Measurements from ENCODE around the gene HSD11B1L. TPM values are rescaled to one million over a fixed set of nuclear protein-coding genes. Genes with fewer than 3 reads are reported as not detected.

HSD11B1L gene
- polyA plus RNA-seq, 3 donors: 1.9 to 2.5 (median 2.4) TPM

DNA sequence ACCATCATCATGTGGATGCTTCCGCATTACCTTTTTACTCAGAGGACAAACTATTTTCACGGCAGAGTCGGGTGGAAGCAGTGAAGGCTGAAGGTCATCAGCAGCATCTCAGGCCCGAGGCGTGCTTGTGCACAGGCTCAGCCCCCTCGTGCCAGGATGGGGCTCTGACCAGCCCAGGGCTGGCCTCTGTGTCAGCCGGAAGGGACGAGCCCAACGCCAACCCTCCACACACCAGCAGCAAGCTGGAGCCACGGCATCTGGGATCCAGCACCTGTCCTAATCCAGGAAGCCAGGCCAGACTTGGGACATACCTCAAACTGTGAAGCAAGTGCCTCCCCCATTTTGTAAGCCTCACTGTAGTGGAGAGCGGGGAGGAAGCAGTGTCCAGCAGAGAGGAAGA, 11.6 kb upstream of the HSD11B1L start:
- Mint-ChIP-seq H3K27ac (peak overlapping the region in 4 of 7 donors; percentile 9 to 35 (median 24)), H3K36me3 (peaks cover 57 to 91% of the 10 kb centered on the region in 2 donors), H3K4me3 (no peak overlapping the region), H3K4me1 (no peaks in the 10 kb centered on the region), H3K9me3 (peaks cover 0 to 5% (median 0%) of the 10 kb centered on the region in 7 donors), H3K27me3 (ENCODE audit: low read depth in 3 of 3) (no peaks in the 10 kb centered on the region)
- H3K79me2 ChIP-seq (ENCODE audit: insufficient read depth, low read length): no peaks in the 10 kb centered on the region
- H2AFZ ChIP-seq (ENCODE audit: insufficient read depth, low read depth, low read length, poor library complexity, severe bottlenecking): no peak overlapping the region
- no peaks in the 10 kb centered on the region for H3K27me3 ChIP-seq (ENCODE audit: control insufficient read depth in 2 of 2, insufficient read depth in 2 of 2, low read length in 2 of 2)
- peaks cover 61 to 73% of the 10 kb centered on the region in 2 donors for H3K36me3 ChIP-seq (replicated peaks in 1 of 2; ENCODE audit: control insufficient read depth in 1 of 2, insufficient read depth in 2 of 2, low read length in 2 of 2)
- no peak for DNase-seq
- no peak overlapping the region for H3K27ac ChIP-seq (ENCODE audit: low read depth in 1 of 2, low read length in 2 of 2)
- TF ChIP-seq, protein P1, sequence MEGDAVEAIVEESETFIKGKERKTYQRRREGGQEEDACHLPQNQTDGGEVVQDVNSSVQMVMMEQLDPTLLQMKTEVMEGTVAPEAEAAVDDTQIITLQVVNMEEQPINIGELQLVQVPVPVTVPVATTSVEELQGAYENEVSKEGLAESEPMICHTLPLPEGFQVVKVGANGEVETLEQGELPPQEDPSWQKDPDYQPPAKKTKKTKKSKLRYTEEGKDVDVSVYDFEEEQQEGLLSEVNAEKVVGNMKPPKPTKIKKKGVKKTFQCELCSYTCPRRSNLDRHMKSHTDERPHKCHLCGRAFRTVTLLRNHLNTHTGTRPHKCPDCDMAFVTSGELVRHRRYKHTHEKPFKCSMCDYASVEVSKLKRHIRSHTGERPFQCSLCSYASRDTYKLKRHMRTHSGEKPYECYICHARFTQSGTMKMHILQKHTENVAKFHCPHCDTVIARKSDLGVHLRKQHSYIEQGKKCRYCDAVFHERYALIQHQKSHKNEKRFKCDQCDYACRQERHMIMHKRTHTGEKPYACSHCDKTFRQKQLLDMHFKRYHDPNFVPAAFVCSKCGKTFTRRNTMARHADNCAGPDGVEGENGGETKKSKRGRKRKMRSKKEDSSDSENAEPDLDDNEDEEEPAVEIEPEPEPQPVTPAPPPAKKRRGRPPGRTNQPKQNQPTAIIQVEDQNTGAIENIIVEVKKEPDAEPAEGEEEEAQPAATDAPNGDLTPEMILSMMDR (IDR thresholded peaks at IDR 0.05): no peak
- no peak overlapping the region for H3K4me3 ChIP-seq (replicated peaks in 1 of 3; ENCODE audit: low read depth in 2 of 3, low read length in 3 of 3)
- peaks cover 53% of the 10 kb centered on the region for H4K20me1 ChIP-seq (ENCODE audit: insufficient read depth, low read length)
- H3K9me3 ChIP-seq (replicated peaks in 1 of 2; ENCODE audit: control insufficient read depth in 1 of 2, insufficient read depth in 1 of 2, low read length in 2 of 2): no peaks in the 10 kb centered on the region
- H3K4me1 ChIP-seq (ENCODE audit: control insufficient read depth in 1 of 2, insufficient read depth in 2 of 2, low read length in 2 of 2): no peaks in the 10 kb centered on the region
- H3K4me2 ChIP-seq (replicated peaks; ENCODE audit: extremely low read depth, low read length, poor library complexity, severe bottlenecking): no peak overlapping the region
- intact Hi-C loops (cut with micrococcal nuclease): no loop called here
- WGBS (ENCODE audit: insufficient coverage): 84% methylated on average over 8 of the region's 11 CpGs
- no peak overlapping the region for H3K9ac ChIP-seq (ENCODE audit: insufficient read depth, low read length, poor library complexity, severe bottlenecking)

DNA sequence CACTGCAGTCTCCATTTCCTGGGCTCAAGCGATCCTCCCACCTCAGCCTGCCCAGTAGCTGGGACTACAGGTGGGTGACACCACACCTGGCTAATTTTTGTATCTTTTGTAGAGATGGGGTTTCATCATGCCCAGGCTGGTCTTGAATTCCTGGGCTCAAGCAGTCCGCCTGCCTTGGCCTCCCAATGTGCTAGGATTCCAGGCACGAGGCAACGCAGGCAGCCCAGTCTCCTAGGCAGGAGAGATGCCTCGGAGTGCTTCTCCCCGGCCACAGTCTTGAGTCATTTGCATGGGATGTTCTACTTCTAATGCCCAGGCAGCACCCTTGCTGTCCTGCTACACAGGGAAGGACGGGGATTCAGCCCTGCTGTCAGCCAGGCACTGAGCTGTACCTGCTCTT, 9.2 kb upstream of the HSD11B1L start:
- no peaks in the 10 kb centered on the region for H3K27me3 Mint-ChIP-seq (ENCODE audit: low read depth in 3 of 3)
- Histone ChIP-seq H3K4me2 (replicated peaks; ENCODE audit: extremely low read depth, low read length, poor library complexity, severe bottlenecking) (no peak overlapping the region), H3K9me3 (replicated peaks in 1 of 2; ENCODE audit: control insufficient read depth in 1 of 2, insufficient read depth in 1 of 2, low read length in 2 of 2) (no peaks in the 10 kb centered on the region), H2AFZ (ENCODE audit: insufficient read depth, low read depth, low read length, poor library complexity, severe bottlenecking) (no peak overlapping the region), H3K36me3 (replicated peaks in 1 of 2; ENCODE audit: control insufficient read depth in 1 of 2, insufficient read depth in 2 of 2, low read length in 2 of 2) (peaks cover 37 to 49% of the 10 kb centered on the region in 2 donors), H3K79me2 (ENCODE audit: insufficient read depth, low read length) (no peaks in the 10 kb centered on the region), H3K27ac (ENCODE audit: low read depth in 1 of 2, low read length in 2 of 2) (no peak overlapping the region), H3K4me1 (ENCODE audit: control insufficient read depth in 1 of 2, insufficient read depth in 2 of 2, low read length in 2 of 2) (no peaks in the 10 kb centered on the region), H3K27me3 (ENCODE audit: control insufficient read depth in 2 of 2, insufficient read depth in 2 of 2, low read length in 2 of 2) (no peaks in the 10 kb centered on the region), H3K4me3 (replicated peaks in 1 of 3; ENCODE audit: low read depth in 2 of 3, low read length in 3 of 3) (no peak overlapping the region), H3K9ac (ENCODE audit: insufficient read depth, low read length, poor library complexity, severe bottlenecking) (no peak overlapping the region), H4K20me1 (ENCODE audit: insufficient read depth, low read length) (peaks cover 29% of the 10 kb centered on the region)
- intact Hi-C loops (cut with micrococcal nuclease): no loop called here
- peaks cover 0 to 5% (median 0%) of the 10 kb centered on the region in 7 donors for H3K9me3 Mint-ChIP-seq
- peaks cover 2% of the 10 kb centered on the region for H3K4me1 Mint-ChIP-seq
- H3K4me3 Mint-ChIP-seq: no peak overlapping the region
- no peak overlapping the region for H3K27ac Mint-ChIP-seq
- peaks cover 35 to 67% of the 10 kb centered on the region in 2 donors for H3K36me3 Mint-ChIP-seq
- DNase-seq: no peak
- TF ChIP-seq, protein P1 (IDR thresholded peaks at IDR 0.05): no peak
- 97% methylated on average over 5 of the region's 7 CpGs for WGBS (ENCODE audit: insufficient coverage)

Measured in CD14-positive monocyte (primary cell).